H9 (cell line): ENCODE data around the gene DNAI1. TPM values are rescaled to one million over a fixed set of nuclear protein-coding genes. Genes with fewer than 3 reads are reported as not detected.

ENCODE experiments used
- DNase-seq: peaks from one replicate; pipeline ENCODE4 v3.0.0-alpha.2; 2017
- H2AFZ ChIP-seq: one replicate; pipeline ENCODE4 v1.6.1; 2013; ENCODE audit warnings: mild to moderate bottlenecking, low read length, control low read depth, moderate library complexity
- H2AK5ac ChIP-seq: 2 replicates; pipeline ENCODE4 v1.6.1; 2013; ENCODE audit warnings: low read length, control low read depth, mixed read lengths; ENCODE audit not compliant: insufficient read length
- H2BK120ac ChIP-seq: one replicate; pipeline ENCODE4 v1.6.1; 2013; ENCODE audit warnings: low read depth, mild to moderate bottlenecking, low read length, control low read depth, inconsistent platforms; ENCODE audit not compliant: poor library complexity, severe bottlenecking
- H2BK12ac ChIP-seq: 2 replicates; pipeline ENCODE4 v1.6.1; 2013; ENCODE audit warnings: low read length, control low read depth, mixed read lengths, low read depth; ENCODE audit not compliant: insufficient read length
- H2BK15ac ChIP-seq: 2 replicates; pipeline ENCODE4 v1.6.1; 2013; ENCODE audit warnings: low read depth, low read length, control low read depth
- H2BK20ac ChIP-seq: one replicate; pipeline ENCODE4 v1.6.1; 2013; ENCODE audit warnings: low read depth, mild to moderate bottlenecking, low read length, control low read depth, inconsistent platforms; ENCODE audit not compliant: poor library complexity, severe bottlenecking
- H2BK5ac ChIP-seq: 2 replicates; pipeline ENCODE4 v1.6.1; 2013; ENCODE audit warnings: low read length, control low read depth, mixed read lengths; ENCODE audit not compliant: insufficient read length
- H3K14ac ChIP-seq: 2 replicates; pipeline ENCODE4 v1.6.1; 2013; ENCODE audit warnings: low read length, control low read depth; ENCODE audit not compliant: insufficient read depth
- H3K18ac ChIP-seq: 2 replicates; pipeline ENCODE4 v1.6.1; 2013; ENCODE audit warnings: low read depth, mild to moderate bottlenecking, mixed read lengths, low read length, control low read depth; ENCODE audit not compliant: insufficient read length
- H3K23ac ChIP-seq: 2 replicates; pipeline ENCODE4 v1.6.1; 2013; ENCODE audit warnings: low read length, control low read depth, mixed read lengths, low read depth; ENCODE audit not compliant: insufficient read length
- H3K23me2 ChIP-seq: 2 replicates; pipeline ENCODE4 v1.6.1; 2013; ENCODE audit warnings: low read depth, mild to moderate bottlenecking, mixed read lengths, low read length, control low read depth; ENCODE audit not compliant: insufficient read length, poor library complexity, severe bottlenecking
- H3K27ac ChIP-seq: 2 replicates; pipeline ENCODE4 v1.5.1; 2013; ENCODE audit warnings: low read length, control low read depth, mixed read lengths, low read depth; ENCODE audit not compliant: insufficient read length
- H3K27me3 ChIP-seq: 2 replicates; pipeline ENCODE4 v1.6.1; 2013; ENCODE audit warnings: low read length, control low read depth, inconsistent platforms; ENCODE audit not compliant: insufficient read depth
- H3K4ac ChIP-seq: 2 replicates; pipeline ENCODE4 v1.6.1; 2013; ENCODE audit warnings: low read depth, mild to moderate bottlenecking, control low read depth, inconsistent platforms, low read length, moderate library complexity
- H3K4me1 ChIP-seq: 2 replicates; pipeline ENCODE4 v1.6.1; 2013; ENCODE audit warnings: low read length, control low read depth, inconsistent platforms; ENCODE audit not compliant: insufficient read depth
- H3K4me2 ChIP-seq: 2 replicates; pipeline ENCODE4 v1.6.1; 2013; ENCODE audit warnings: low read length, control low read depth, mixed read lengths; ENCODE audit not compliant: insufficient read length, insufficient read depth
- H3K56ac ChIP-seq: 2 replicates; pipeline ENCODE4 v1.6.1; 2013; ENCODE audit warnings: low read depth, mild to moderate bottlenecking, mixed read lengths, low read length, control low read depth; ENCODE audit not compliant: insufficient read length
- H3K79me1 ChIP-seq: 2 replicates; pipeline ENCODE4 v1.6.1; 2013; ENCODE audit warnings: low read depth, mild to moderate bottlenecking, moderate library complexity, low read length, control low read depth, inconsistent platforms; ENCODE audit not compliant: insufficient read depth, poor library complexity, severe bottlenecking
- H3K79me2 ChIP-seq: 2 replicates; pipeline ENCODE4 v1.6.1; 2013; ENCODE audit warnings: low read length, control low read depth, inconsistent platforms; ENCODE audit not compliant: insufficient read depth
- H3K9ac ChIP-seq: 2 replicates; pipeline ENCODE4 v1.6.1; 2013; ENCODE audit warnings: low read length, control low read depth, mixed read lengths; ENCODE audit not compliant: insufficient read length; ENCODE audit errors: extremely low read depth
- H3K9me3 ChIP-seq: one replicate; pipeline ENCODE4 v1.6.1; 2013; ENCODE audit warnings: low read depth, low read length, inconsistent platforms; ENCODE audit not compliant: control insufficient read depth
- H3T11ph ChIP-seq: one replicate; pipeline ENCODE4 v1.6.1; 2013; ENCODE audit warnings: mild to moderate bottlenecking, low read length, control low read depth, inconsistent platforms
- H4K20me1 ChIP-seq: one replicate; pipeline ENCODE4 v1.6.1; 2013; ENCODE audit not compliant: control insufficient read depth, insufficient read length, insufficient read depth
- H4K5ac ChIP-seq: 2 replicates; pipeline ENCODE4 v1.6.1; 2013; ENCODE audit warnings: low read depth, mild to moderate bottlenecking, mixed read lengths, low read length, control low read depth; ENCODE audit not compliant: insufficient read length
- H4K8ac ChIP-seq: replicated peaks from 2 replicates; pipeline ENCODE4 v1.6.1; 2013; ENCODE audit warnings: low read length, control low read depth, mixed read lengths, low read depth; ENCODE audit not compliant: insufficient read length
- H4K91ac ChIP-seq: 2 replicates; pipeline ENCODE4 v1.6.1; 2013; ENCODE audit warnings: low read depth, mild to moderate bottlenecking, moderate library complexity, mixed read lengths, low read length, control low read depth; ENCODE audit not compliant: insufficient read length
- H3K27ac Mint-ChIP-seq, 3 experiments: 2 replicates in 2 of 3; 3 replicates in 1 of 3; pipeline ENCODE4 v1.8.0; 2020 to 2021; ENCODE audit warnings: mixed read lengths in 3 of 3, mild to moderate bottlenecking in 1 of 3, moderate library complexity in 1 of 3
- H3K27me3 Mint-ChIP-seq: 2 replicates; pipeline ENCODE4 v1.8.0; 2021; ENCODE audit warnings: low read depth, mild to moderate bottlenecking, moderate library complexity, mixed read lengths
- H3K36me3 Mint-ChIP-seq, 3 experiments: 2 replicates in 2 of 3; 3 replicates in 1 of 3; pipeline ENCODE4 v1.8.0; 2020 to 2021; ENCODE audit warnings: low read depth in 3 of 3, mixed read lengths in 3 of 3; ENCODE audit not compliant: insufficient read depth in 1 of 3
- H3K4me1 Mint-ChIP-seq, 2 experiments: 2 replicates each; pipeline ENCODE4 v1.8.0; 2020; ENCODE audit warnings: mixed read lengths in 2 of 2
- H3K4me3 Mint-ChIP-seq, 2 experiments: 2 replicates in 1 of 2; 3 replicates in 1 of 2; pipeline ENCODE4 v1.8.0; 2020 to 2021; ENCODE audit warnings: mild to moderate bottlenecking in 2 of 2, mixed read lengths in 2 of 2, moderate library complexity in 1 of 2
- H3K9me3 Mint-ChIP-seq, 2 experiments: 2 replicates in 1 of 2; 3 replicates in 1 of 2; pipeline ENCODE4 v1.8.0; 2020; ENCODE audit warnings: mild to moderate bottlenecking in 2 of 2, mixed read lengths in 2 of 2, moderate library complexity in 1 of 2
- WGBS: extraction: QIAGEN DNeasy Blood & Tissue Kit; methylation state at CpG from one replicate; pipeline ENCODE4 v1.1.7; 2013; ENCODE audit warnings: missing lambda C conversion rate, low lambda C conversion rate, mixed read lengths; ENCODE audit not compliant: insufficient read length; ENCODE audit errors: extremely low coverage; 5-methylcytosine and 5-hydroxymethylcytosine counted together
- total RNA-seq: library from RNA; stranded (reverse); gene quantifications from 2 replicates; pipeline ENCODE4 v1.2.1, GENCODE V29; 2021
- TF ChIP-seq, protein P1 (sequence below): fragments of 200-600 bp; sonication (generic); conservative IDR thresholded peaks from 3 replicates; pipeline ENCODE4 v1.8.0; 2021; ENCODE audit warnings: antibody characterized with exemption, mild to moderate bottlenecking

DNAI1 gene
- total RNA-seq, 1 experiment from 2014 or later, result 0.22 TPM

GRCh38 chr9:34557426-34558321 is 99.1 kb downstream of the DNAI1 start:
- Histone ChIP-seq H3K18ac (no peak overlapping the region), H2AFZ (no peak overlapping the region), H3T11ph (no peak overlapping the region), H3K4me1 (peaks cover 13% of the 10 kb centered on the region; the same call in 1 of the 2 replicates), H2AK5ac (no peak overlapping the region), H3K27ac (no peak overlapping the region), H4K8ac (no peak overlapping the region), H3K14ac (no peak overlapping the region), H3K23me2 (no peaks in the 10 kb centered on the region), H2BK12ac (no peak overlapping the region), H3K9me3 (no peaks in the 10 kb centered on the region), H3K23ac (no peak overlapping the region), H4K91ac (no peak overlapping the region), H3K56ac (no peak overlapping the region), H3K4ac (no peak overlapping the region), H3K9ac (no peak overlapping the region), H2BK120ac (no peak overlapping the region), H2BK20ac (no peak overlapping the region), H3K4me2 (no peak overlapping the region), H2BK5ac (no peak overlapping the region), H3K79me1 (no peaks in the 10 kb centered on the region), H2BK15ac (no peak overlapping the region), H3K79me2 (no peaks in the 10 kb centered on the region), H3K27me3 (no peaks in the 10 kb centered on the region), H4K5ac (no peak overlapping the region), H4K20me1 (no peaks in the 10 kb centered on the region)
- peaks cover 7% of the 10 kb centered on the region for H3K27me3 Mint-ChIP-seq
- no peak for DNase-seq
- TF ChIP-seq, protein P1, sequence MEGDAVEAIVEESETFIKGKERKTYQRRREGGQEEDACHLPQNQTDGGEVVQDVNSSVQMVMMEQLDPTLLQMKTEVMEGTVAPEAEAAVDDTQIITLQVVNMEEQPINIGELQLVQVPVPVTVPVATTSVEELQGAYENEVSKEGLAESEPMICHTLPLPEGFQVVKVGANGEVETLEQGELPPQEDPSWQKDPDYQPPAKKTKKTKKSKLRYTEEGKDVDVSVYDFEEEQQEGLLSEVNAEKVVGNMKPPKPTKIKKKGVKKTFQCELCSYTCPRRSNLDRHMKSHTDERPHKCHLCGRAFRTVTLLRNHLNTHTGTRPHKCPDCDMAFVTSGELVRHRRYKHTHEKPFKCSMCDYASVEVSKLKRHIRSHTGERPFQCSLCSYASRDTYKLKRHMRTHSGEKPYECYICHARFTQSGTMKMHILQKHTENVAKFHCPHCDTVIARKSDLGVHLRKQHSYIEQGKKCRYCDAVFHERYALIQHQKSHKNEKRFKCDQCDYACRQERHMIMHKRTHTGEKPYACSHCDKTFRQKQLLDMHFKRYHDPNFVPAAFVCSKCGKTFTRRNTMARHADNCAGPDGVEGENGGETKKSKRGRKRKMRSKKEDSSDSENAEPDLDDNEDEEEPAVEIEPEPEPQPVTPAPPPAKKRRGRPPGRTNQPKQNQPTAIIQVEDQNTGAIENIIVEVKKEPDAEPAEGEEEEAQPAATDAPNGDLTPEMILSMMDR, result no peak
- H3K27ac Mint-ChIP-seq, result no peak overlapping the region; a peak in 1 of 7 replicates
- no peak overlapping the region for H3K4me3 Mint-ChIP-seq
- no peaks in the 10 kb centered on the region for H3K36me3 Mint-ChIP-seq
- WGBS, result no CpG with 5 or more reads among the region's 19 CpGs
- peaks cover 36 to 46% of the 10 kb centered on the region in 2 experiments for H3K4me1 Mint-ChIP-seq
- peaks cover 0 to 2% of the 10 kb centered on the region in 2 experiments; a peak in 1 of 5 replicates for H3K9me3 Mint-ChIP-seq
